Lung microvascular endothelial cell (primary cell): ENCODE measurements around the gene CHD3. TPM values are rescaled to one million over a fixed set of nuclear protein-coding genes. Genes with fewer than 3 reads are reported as not detected.
A peak's percentile ranks its signal among the peaks of the same experiment; 100 is the strongest.
"Not testable (repeated sequence)": the region's sequence is repeated elsewhere in the genome, so short reads cannot be mapped to it uniquely, and the experiment has no call there.

Experiments used
- DNase-seq, 2 donors: peaks; one replicate each; pipeline versions ENCODE4 v3.0.0 to v3.0.0-alpha.2; 2010; ENCODE audit warnings: low read depth in 2 of 2
- total RNA-seq: library from RNA; depleted of rRNA; stranded (reverse); fragments of >200 nt; gene quantifications from 2 replicates; pipeline ENCODE4 v1.2.1, GENCODE V29; 2014

CHD3 gene
- total RNA-seq, 1 donor from 2014 or later, result 58.7 TPM

- no peak for DNase-seq
Observed at GRCh38 chr17:7849751-7850504, 38.7 kb upstream of the CHD3 start.

GRCh38 chr17:7850701-7851437 is 37.7 kb upstream of the CHD3 start:
- no peak for DNase-seq

- peak; percentile 89 to 95 for DNase-seq
Observed at GRCh38 chr17:7851438-7852261, 36.9 kb upstream of the CHD3 start.

GRCh38 chr17:7852262-7852670 is 36.3 kb upstream of the CHD3 start:
- DNase-seq, result no peak

GRCh38 chr17:7852919-7853690 is 35.5 kb upstream of the CHD3 start:
- DNase-seq, result no peak

- no peak for DNase-seq
Observed at GRCh38 chr17:7853691-7854038, 34.9 kb upstream of the CHD3 start.

- DNase-seq, result no peak
Observed at GRCh38 chr17:7854078-7854777, 34.4 kb upstream of the CHD3 start.

GRCh38 chr17:7854851-7855659 is 33.5 kb upstream of the CHD3 start, which contains the start of gene TMEM88:
Gene TMEM88 (plus strand): TSS chr17:7855066. CDS start chr17:7855075, 9 bp downstream.
- peak; percentile 34 to 49 for DNase-seq

- DNase-seq, result no peak
Observed at GRCh38 chr17:7855660-7856010, 33.0 kb upstream of the CHD3 start.

- DNase-seq, result peak; percentile 58 to 91
Observed at GRCh38 chr17:7856011-7856810, 32.4 kb upstream of the CHD3 start.

- peak; percentile 99 to 100 for DNase-seq
Observed at GRCh38 chr17:7856811-7857712, 31.5 kb upstream of the CHD3 start, which contains the start of gene NAA38. Gene NAA38 (minus strand): TSS chr17:7857559. CDS start chr17:7857463, 96 bp downstream.

- DNase-seq, result peak; percentile 95 to 96
Observed at GRCh38 chr17:7857713-7858521, 30.7 kb upstream of the CHD3 start, which contains the start of gene CYB5D1. Gene CYB5D1 (plus strand): TSS chr17:7858003. CDS start chr17:7858135, 132 bp downstream.

- peak; percentile 65 to 69 for DNase-seq
Observed at GRCh38 chr17:7858522-7858810, 30.1 kb upstream of the CHD3 start.

- no peak for DNase-seq
Observed at GRCh38 chr17:7859028-7859427, 29.6 kb upstream of the CHD3 start.

- DNase-seq, result peak; percentile 56 to 62
Observed at GRCh38 chr17:7862692-7863437, 25.7 kb upstream of the CHD3 start.

GRCh38 chr17:7864384-7864783 is 24.2 kb upstream of the CHD3 start:
- DNase-seq, result not testable (repeated sequence)
